Tibial nerve (tissue), 4 donors: ENCODE data around the gene USP51. TPM values are rescaled to one million over a fixed set of nuclear protein-coding genes. Genes with fewer than 3 reads are reported as not detected.
"Not testable (repeated sequence)": the region's sequence is repeated elsewhere in the genome, so short reads cannot be mapped to it uniquely, and the experiment has no call there.

ENCODE experiments used
- DNase-seq, 2 donors: peaks; one replicate each; pipeline ENCODE4 v3.0.0-alpha.2; 2019; ENCODE audit warnings: low spot score in 2 of 2
- H3K27ac ChIP-seq, 4 donors: fragments of 200-600 bp; sonication (generic) in 3 of 4; one replicate each; pipeline ENCODE4 v1.5.1; 2017 to 2019; ENCODE audit warnings: mild to moderate bottlenecking in 1 of 4
- H3K27me3 ChIP-seq, 2 donors: fragments of 200-600 bp; sonication (generic) in 1 of 2; one replicate each; pipeline versions ENCODE4 v1.5.1 to v1.6.0; 2017 to 2019
- H3K36me3 ChIP-seq, 3 donors: fragments of 200-600 bp; sonication (generic); one replicate each; pipeline ENCODE4 v1.5.1; 2018 to 2019
- H3K4me1 ChIP-seq, 4 donors: fragments of 200-600 bp; sonication (generic) in 3 of 4; one replicate each; pipeline ENCODE4 v1.5.1; 2017 to 2019
- H3K4me3 ChIP-seq, 4 donors: fragments of 200-600 bp; sonication (generic) in 3 of 4; one replicate each; pipeline ENCODE4 v1.5.1; 2017 to 2019; ENCODE audit warnings: mild to moderate bottlenecking in 1 of 4, moderate library complexity in 1 of 4
- H3K9me3 ChIP-seq, 4 donors: fragments of 200-600 bp; sonication (generic) in 3 of 4; one replicate each; pipeline ENCODE4 v1.5.1; 2017 to 2019
- CTCF ChIP-seq, 5 experiments: fragments of 200-600 bp in 3 of 5; fragments of 450-650 bp in 2 of 5; sonication (generic) in 3 of 5; IDR thresholded peaks; one replicate each; pipeline ENCODE4 v1.5.1; 2016 to 2019; ENCODE audit warnings: antibody characterized with exemption in 5 of 5, mild to moderate bottlenecking in 3 of 5, moderate library complexity in 2 of 5
- EP300 ChIP-seq, 2 donors: sonication (generic); formaldehyde crosslinking; IDR thresholded peaks; one replicate each; pipeline ENCODE4 v1.6.1; 2017; ENCODE audit warnings: antibody characterized with exemption in 2 of 2, mild to moderate bottlenecking in 1 of 2
- POLR2A ChIP-seq, 2 donors: fragments of 450-650 bp; IDR thresholded peaks; one replicate each; pipeline ENCODE4 v1.6.1; 2017; ENCODE audit warnings: antibody characterized with exemption in 2 of 2, mild to moderate bottlenecking in 2 of 2, moderate library complexity in 2 of 2
- WGBS, 2 donors: methylation state at CpG; one replicate each; pipeline ENCODE4 v1.1.5; 2018; 5-methylcytosine and 5-hydroxymethylcytosine counted together
- total RNA-seq, 4 donors: library from RNA; depleted of rRNA; stranded (reverse); fragments of >200 nt; gene quantifications; one replicate each; pipeline ENCODE4 v1.1.0, GENCODE V29; 2016

The USP51 gene
- total RNA-seq, 4 donors from 2014 or later: 1.3 to 14.3 (median 3.2) TPM

GRCh38 chrX:55455708-55456107, 33.9 kb downstream of the USP51 start:
- H3K27ac ChIP-seq, H3K27me3 ChIP-seq, DNase-seq, H3K9me3 ChIP-seq, H3K36me3 ChIP-seq, H3K4me3 ChIP-seq, H3K4me1 ChIP-seq: not testable (repeated sequence)
- no CpG with 5 or more reads among the region's 6 CpGs for WGBS, 2 donors

- Histone ChIP-seq H3K4me1 (no peaks in the 10 kb centered on the region), H3K9me3 (no peaks in the 10 kb centered on the region), H3K27ac (peak overlapping the region; percentile 75 to 93 (median 88)), H3K36me3 (no peaks in the 10 kb centered on the region), H3K27me3 (no peaks in the 10 kb centered on the region), H3K4me3 (peak overlapping the region; percentile 54 to 73 (median 59))
- no peak for DNase-seq
- TF ChIP-seq EP300 (IDR thresholded peaks at IDR 0.05): no peak
- TF ChIP-seq CTCF (IDR thresholded peaks at IDR 0.05): no peak
- TF ChIP-seq POLR2A (IDR thresholded peaks at IDR 0.05): no peak
- 0 to 33% methylated on average over 4 to 9 of the region's 9 CpGs for WGBS, 2 donors
Measured at GRCh38 chrX:55452833-55453124, 36.9 kb downstream of the USP51 start.

- 0 to 34% methylated on average over 7 to 39 of the region's 43 CpGs for whole genome bisulfite sequencing, 2 donors
Measured at GRCh38 chrX:55451990-55452832, 37.4 kb downstream of the USP51 start, which contains the start of gene MAGEH1. MAGEH1 (plus strand) TSS chrX:55452127; CDS start chrX:55452375, 248 bp downstream.

GRCh38 chrX:55451626-55451989, 38.0 kb downstream of the USP51 start:
- no peak for DNase-seq
- H3K27ac ChIP-seq: peak overlapping the region; percentile 75 to 93 (median 88)

More at GRCh38 chrX:55451990-55452832, 37.4 kb downstream of the USP51 start, which contains the start of gene MAGEH1:
- Histone ChIP-seq H3K36me3 (no peaks in the 10 kb centered on the region), H3K9me3 (no peaks in the 10 kb centered on the region), H3K4me3 (peak within 1 kb of the TSS; percentile 54 to 73 (median 59)), H3K4me1 (no peaks in the 10 kb centered on the region), H3K27me3 (no peaks in the 10 kb centered on the region), H3K27ac (peak within 1 kb of the TSS; percentile 75 to 93 (median 88))
- DNase-seq: peak; percentile 65 to 76
- TF ChIP-seq CTCF (IDR thresholded peaks at IDR 0.05): no peak
- peak; percentile 67 to 76 for TF ChIP-seq POLR2A (IDR thresholded peaks at IDR 0.05)
- TF ChIP-seq EP300 (IDR thresholded peaks at IDR 0.05): peak in 1 of 2 donors; percentile 92

GRCh38 chrX:55451141-55451540, 38.5 kb downstream of the USP51 start:
- no peak for TF ChIP-seq POLR2A (IDR thresholded peaks at IDR 0.05)
- no peak for TF ChIP-seq CTCF (IDR thresholded peaks at IDR 0.05)
- TF ChIP-seq EP300 (IDR thresholded peaks at IDR 0.05): no peak
- peak overlapping the region in 2 of 4 donors; percentile 54 to 73 for H3K4me3 ChIP-seq

More at GRCh38 chrX:55451626-55451989, 38.0 kb downstream of the USP51 start:
- no peaks in the 10 kb centered on the region for H3K36me3 ChIP-seq
- H3K9me3 ChIP-seq: no peaks in the 10 kb centered on the region
- H3K4me3 ChIP-seq: peak overlapping the region; percentile 54 to 73 (median 59)
- TF ChIP-seq EP300 (IDR thresholded peaks at IDR 0.05) (no peak), CTCF (IDR thresholded peaks at IDR 0.05) (no peak), POLR2A (IDR thresholded peaks at IDR 0.05) (no peak)
- 0 to 51% methylated on average over 11 of the region's 11 CpGs for WGBS, 2 donors
- H3K4me1 ChIP-seq: no peaks in the 10 kb centered on the region
- no peaks in the 10 kb centered on the region for H3K27me3 ChIP-seq

More at GRCh38 chrX:55451141-55451540, 38.5 kb downstream of the USP51 start:
- WGBS, 2 donors: 10 to 58% methylated on average over 2 of the region's 2 CpGs
- Histone ChIP-seq H3K4me1 (no peaks in the 10 kb centered on the region), H3K9me3 (no peaks in the 10 kb centered on the region), H3K36me3 (no peaks in the 10 kb centered on the region), H3K27me3 (no peaks in the 10 kb centered on the region), H3K27ac (peak overlapping the region in 2 of 4 donors; percentile 92 to 93)
- DNase-seq: no peak
